Skeletal muscle tissue (tissue), 4 donors: Measurements from ENCODE around the gene UQCC2. TPM values are rescaled to one million over a fixed set of nuclear protein-coding genes. Genes with fewer than 3 reads are reported as not detected.

ENCODE experiments used
- H3K27ac ChIP-seq: one replicate; pipeline ENCODE4 v1.7.0; 2013; ENCODE audit warnings: mild to moderate bottlenecking, low read depth, low read length, inconsistent platforms
- H3K27me3 ChIP-seq, 3 donors: one replicate each; pipeline ENCODE4 v1.7.0; 2013; ENCODE audit warnings: low read length in 3 of 3; ENCODE audit not compliant: control insufficient read depth in 3 of 3, insufficient read depth in 3 of 3
- H3K36me3 ChIP-seq, 3 donors: one replicate each; pipeline ENCODE4 v1.7.0; 2013; ENCODE audit warnings: low read length in 3 of 3; ENCODE audit not compliant: control insufficient read depth in 3 of 3, insufficient read depth in 3 of 3
- H3K4me1 ChIP-seq, 3 donors: one replicate each; pipeline ENCODE4 v1.7.0; 2013; ENCODE audit warnings: low read length in 3 of 3, mild to moderate bottlenecking in 3 of 3; ENCODE audit not compliant: control insufficient read depth in 3 of 3, insufficient read depth in 3 of 3
- H3K4me3 ChIP-seq, 3 donors: one replicate each; pipeline ENCODE4 v1.7.0; 2013; ENCODE audit warnings: low read length in 3 of 3
- H3K9ac ChIP-seq, 3 donors: one replicate each; pipeline ENCODE4 v1.7.0; 2013; ENCODE audit warnings: low read length in 3 of 3, mild to moderate bottlenecking in 3 of 3, moderate library complexity in 2 of 3, low read depth in 1 of 3
- H3K9me3 ChIP-seq, 3 donors: one replicate each; pipeline ENCODE4 v1.7.0; 2013; ENCODE audit warnings: low read length in 3 of 3; ENCODE audit not compliant: control insufficient read depth in 3 of 3
- total RNA-seq: library from RNA; depleted of rRNA; stranded (reverse); fragments of >200 nt; gene quantifications from one replicate; pipeline ENCODE4 v1.2.3, GENCODE V29; 2014
- donor health status: Osteomylitis.

Gene UQCC2
- total RNA-seq, 1 donor from 2014 or later: 26.1 TPM

- Histone ChIP-seq H3K4me3 (peak overlapping the region; percentile 57 to 99 (median 98)), H3K27me3 (peaks cover 0 to 5% (median 0%) of the 10 kb centered on the region in 3 donors), H3K9me3 (no peaks in the 10 kb centered on the region), H3K27ac (peak overlapping the region; percentile 100), H3K4me1 (peaks cover 70 to 84% (median 73%) of the 10 kb centered on the region in 3 donors), H3K36me3 (peaks cover 5 to 23% (median 18%) of the 10 kb centered on the region in 3 donors), H3K9ac (peak overlapping the region; percentile 63 to 100 (median 100))
Observed at GRCh38 chr6:33744001-33744848, 32.7 kb upstream of the UQCC2 start.

- Histone ChIP-seq H3K27me3 (peaks cover 0 to 5% (median 0%) of the 10 kb centered on the region in 3 donors), H3K4me3 (peak overlapping the region; percentile 45 to 99 (median 98)), H3K9me3 (no peaks in the 10 kb centered on the region), H3K36me3 (peaks cover 11 to 31% (median 28%) of the 10 kb centered on the region in 3 donors), H3K4me1 (peaks cover 71 to 88% (median 74%) of the 10 kb centered on the region in 3 donors), H3K9ac (peak overlapping the region; percentile 43 to 100 (median 68)), H3K27ac (peak overlapping the region; percentile 100)
Observed at GRCh38 chr6:33742837-33743236, 31.3 kb upstream of the UQCC2 start.

- Histone ChIP-seq H3K27ac (peak overlapping the region; percentile 100), H3K4me3 (peak overlapping the region in 2 of 3 donors; percentile 27 to 41), H3K4me1 (peaks cover 71 to 88% (median 73%) of the 10 kb centered on the region in 3 donors), H3K36me3 (peaks cover 11 to 31% (median 28%) of the 10 kb centered on the region in 3 donors), H3K9ac (peak overlapping the region; percentile 59 to 100 (median 68)), H3K9me3 (no peaks in the 10 kb centered on the region), H3K27me3 (peaks cover 0 to 5% (median 0%) of the 10 kb centered on the region in 3 donors)
Observed at GRCh38 chr6:33742092-33742491, 30.6 kb upstream of the UQCC2 start.

DNA sequence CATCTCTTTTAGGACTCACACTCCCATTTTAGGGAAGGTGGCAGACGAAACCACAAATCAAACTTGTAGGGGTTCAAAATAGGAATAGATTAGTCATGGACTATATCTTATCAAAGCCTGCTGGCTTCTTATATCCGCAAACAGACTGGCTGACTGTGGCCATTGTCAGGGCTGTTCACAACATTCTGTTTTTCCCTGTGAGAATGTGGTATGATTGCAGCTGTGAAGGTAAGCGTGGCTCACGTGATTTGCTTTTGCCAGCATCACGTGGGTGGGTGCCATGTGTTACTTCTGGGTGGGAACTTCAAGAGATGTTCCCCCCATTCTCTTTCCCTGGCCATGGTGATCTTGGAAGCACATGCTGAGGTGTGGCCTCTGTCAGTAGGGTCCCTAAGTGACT is 29.3 kb upstream of the UQCC2 start:
- H3K4me3 ChIP-seq: peak overlapping the region in 2 of 3 donors; percentile 1 to 41
- no peaks in the 10 kb centered on the region for H3K9me3 ChIP-seq
- H3K4me1 ChIP-seq: peaks cover 80 to 92% (median 83%) of the 10 kb centered on the region in 3 donors
- H3K27ac ChIP-seq: peak overlapping the region; percentile 88
- peaks cover 11 to 30% (median 25%) of the 10 kb centered on the region in 3 donors for H3K36me3 ChIP-seq
- H3K27me3 ChIP-seq: peaks cover 0 to 5% (median 0%) of the 10 kb centered on the region in 3 donors
- H3K9ac ChIP-seq: peak overlapping the region; percentile 55 to 84 (median 62)

- peaks cover 86 to 93% (median 89%) of the 10 kb centered on the region in 3 donors for H3K4me1 ChIP-seq
- H3K9ac ChIP-seq: peak overlapping the region; percentile 62 to 84 (median 69)
- H3K36me3 ChIP-seq: peaks cover 16 to 30% (median 27%) of the 10 kb centered on the region in 3 donors
- peak overlapping the region in 2 of 3 donors; percentile 25 to 64 for H3K4me3 ChIP-seq
- peaks cover 0 to 5% (median 0%) of the 10 kb centered on the region in 3 donors for H3K27me3 ChIP-seq
- H3K27ac ChIP-seq: peak overlapping the region; percentile 88
- no peaks in the 10 kb centered on the region for H3K9me3 ChIP-seq
Observed at GRCh38 chr6:33740204-33740608, 28.7 kb upstream of the UQCC2 start.

DNA sequence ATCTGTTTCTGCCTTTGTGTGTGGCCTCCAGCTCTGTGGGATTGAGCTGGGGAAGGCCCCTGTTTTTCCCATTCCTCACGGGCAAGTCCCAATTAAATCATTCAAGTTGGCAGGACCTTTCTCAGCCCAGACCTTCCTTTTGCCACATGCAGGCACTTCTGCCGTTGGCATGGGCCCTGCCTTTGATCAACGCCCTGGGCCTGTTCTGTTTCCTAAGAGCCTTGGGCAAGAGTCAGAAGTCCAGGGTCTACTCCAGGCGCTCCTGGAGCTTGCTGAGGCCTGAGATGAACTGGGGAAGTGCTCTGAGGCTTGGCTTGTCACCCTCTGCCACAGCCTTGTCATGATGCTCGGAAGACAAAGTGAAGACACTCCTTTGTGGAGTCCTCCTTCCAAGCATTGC is 28.1 kb upstream of the UQCC2 start:
- Histone ChIP-seq H3K27me3 (peaks cover 0 to 5% (median 0%) of the 10 kb centered on the region in 3 donors), H3K9me3 (no peaks in the 10 kb centered on the region), H3K4me3 (peak overlapping the region in 2 of 3 donors; percentile 25 to 49), H3K4me1 (peaks cover 89 to 95% (median 93%) of the 10 kb centered on the region in 3 donors), H3K36me3 (peaks cover 21 to 34% (median 33%) of the 10 kb centered on the region in 3 donors), H3K27ac (peak overlapping the region; percentile 88), H3K9ac (peak overlapping the region; percentile 57 to 84 (median 69))

DNA sequence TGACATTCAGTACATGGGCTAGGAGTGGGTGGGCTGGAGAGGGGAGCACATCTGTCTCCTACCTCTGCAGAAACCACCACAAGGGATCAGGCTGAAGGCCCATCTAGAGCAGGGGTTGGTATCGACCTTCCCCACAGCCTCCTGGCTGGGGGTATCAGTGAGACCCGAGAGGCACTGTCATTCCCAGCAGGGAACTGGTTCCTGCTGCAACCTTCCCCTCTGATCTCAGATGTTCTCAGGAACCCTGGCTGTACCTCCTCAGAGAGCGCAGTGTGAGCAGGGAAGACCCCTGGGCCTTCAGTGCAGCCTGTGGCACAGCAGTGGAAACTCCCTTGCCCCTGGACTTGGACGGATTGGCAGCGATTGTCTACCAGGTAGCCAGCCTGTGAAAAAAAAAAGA is 27.4 kb upstream of the UQCC2 start:
- peaks cover 27 to 39% (median 38%) of the 10 kb centered on the region in 3 donors for H3K36me3 ChIP-seq
- H3K9me3 ChIP-seq: no peaks in the 10 kb centered on the region
- peaks cover 0 to 1% (median 0%) of the 10 kb centered on the region in 3 donors for H3K27me3 ChIP-seq
- H3K9ac ChIP-seq: peak overlapping the region; percentile 57 to 84 (median 69)
- peak overlapping the region; percentile 88 for H3K27ac ChIP-seq
- peak overlapping the region in 1 of 3 donors; percentile 52 for H3K4me3 ChIP-seq
- H3K4me1 ChIP-seq: peaks cover 90 to 95% (median 94%) of the 10 kb centered on the region in 3 donors

DNA sequence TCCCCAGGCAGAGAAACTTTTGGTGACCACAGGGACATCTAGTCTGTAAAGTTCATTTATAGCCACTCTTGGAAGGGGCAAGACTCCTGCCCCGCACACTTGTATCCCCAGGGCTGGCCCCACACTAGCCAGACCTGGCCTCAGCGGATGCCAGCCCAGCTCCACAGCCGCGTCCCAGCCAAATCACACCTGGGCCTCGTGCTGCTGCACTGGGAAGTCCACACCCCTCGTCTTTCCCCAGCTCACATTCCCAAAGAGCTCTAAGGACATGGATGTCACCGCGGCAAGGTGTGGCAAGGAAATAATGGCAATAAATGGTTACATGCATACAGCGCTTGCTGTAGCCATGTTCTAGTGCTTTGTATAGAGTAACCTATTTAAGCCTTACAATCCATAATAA is 26.7 kb upstream of the UQCC2 start:
- peaks cover 32 to 43% (median 43%) of the 10 kb centered on the region in 3 donors for H3K36me3 ChIP-seq
- peaks cover 92 to 95% (median 94%) of the 10 kb centered on the region in 3 donors for H3K4me1 ChIP-seq
- peak overlapping the region; percentile 88 for H3K27ac ChIP-seq
- no peaks in the 10 kb centered on the region for H3K9me3 ChIP-seq
- H3K4me3 ChIP-seq: peak overlapping the region in 2 of 3 donors; percentile 4 to 52
- H3K27me3 ChIP-seq: no peaks in the 10 kb centered on the region
- H3K9ac ChIP-seq: peak overlapping the region; percentile 68 to 84 (median 69)

DNA sequence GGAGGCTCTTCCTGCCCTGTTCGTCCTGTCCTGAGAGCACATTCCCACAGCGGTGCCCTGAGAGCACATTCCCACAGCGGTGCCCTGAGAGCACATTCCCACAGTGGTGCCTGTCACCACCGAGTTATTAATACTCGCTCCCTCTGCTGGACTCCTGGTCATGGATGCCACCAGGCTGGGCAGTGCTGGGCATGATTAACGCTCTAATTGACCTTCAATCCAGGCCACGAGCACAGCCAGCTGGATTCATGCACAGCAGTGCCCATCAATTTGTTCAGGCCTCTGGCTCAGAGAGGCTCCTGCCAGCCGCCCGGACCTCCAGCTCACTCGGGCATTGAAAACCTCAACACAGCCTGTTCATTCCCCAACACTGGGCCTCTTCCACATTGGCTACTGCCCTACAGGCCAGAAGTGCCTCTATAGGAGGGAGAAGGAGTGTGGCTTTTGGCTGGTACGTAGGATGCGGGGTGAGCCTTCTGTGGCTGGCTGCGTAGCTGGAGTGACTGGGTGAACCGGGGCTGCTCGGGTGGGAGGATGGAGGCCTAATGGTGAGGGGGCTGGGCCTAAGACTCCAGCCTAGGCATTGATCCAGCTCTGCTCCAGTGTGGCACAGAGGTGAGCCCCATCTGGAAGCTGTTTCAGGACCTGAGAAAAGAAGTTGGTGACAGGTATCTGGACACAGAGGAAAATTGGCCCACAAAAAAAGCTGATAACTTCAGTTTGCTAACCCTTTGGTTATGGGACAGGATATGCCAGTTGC is 25.9 kb upstream of the UQCC2 start:
- H3K4me1 ChIP-seq: peaks cover 92 to 95% (median 94%) of the 10 kb centered on the region in 3 donors

More for the DNA sequence above, 25.9 kb upstream of the UQCC2 start:
- Histone ChIP-seq H3K36me3 (peaks cover 38 to 43% (median 43%) of the 10 kb centered on the region in 3 donors), H3K27ac (peak overlapping the region; percentile 88), H3K4me3 (peak overlapping the region in 2 of 3 donors; percentile 10 to 29), H3K9ac (peak overlapping the region; percentile 68 to 84 (median 69)), H3K27me3 (no peaks in the 10 kb centered on the region), H3K9me3 (no peaks in the 10 kb centered on the region)
